Astrocyte (in vitro differentiated cells and primary cell): Measurements from ENCODE around the gene S100A7. TPM values are rescaled to one million over a fixed set of nuclear protein-coding genes. Genes with fewer than 3 reads are reported as not detected.

Source experiments
- DNase-seq: peaks from one replicate; pipeline ENCODE4 v3.0.0-alpha.2; 2010; ENCODE audit warnings: low read depth
- FAIRE-seq: peaks from 2 replicates; lab custom pipeline; 2011; peaks lifted over from hg19 to GRCh38; lab: Jason Lieb, UNC
- H2AFZ ChIP-seq: 2 replicates; pipeline ENCODE4 v1.6.0; 2012; ENCODE audit warnings: low read depth, low read length, inconsistent platforms
- H3K27ac ChIP-seq: 2 replicates; pipeline ENCODE4 v1.5.1; 2011; ENCODE audit warnings: low read depth, low read length, inconsistent platforms
- H3K27me3 ChIP-seq: 2 replicates; pipeline ENCODE4 v1.6.0; 2011; ENCODE audit warnings: low read length, inconsistent platforms; ENCODE audit not compliant: insufficient read depth
- H3K36me3 ChIP-seq: 2 replicates; pipeline ENCODE4 v1.5.1; 2011; ENCODE audit warnings: low read length, inconsistent platforms; ENCODE audit not compliant: insufficient read depth
- H3K4me1 ChIP-seq: 2 replicates; pipeline ENCODE4 v1.5.1; 2011; ENCODE audit warnings: low read length, inconsistent platforms; ENCODE audit not compliant: insufficient read depth
- H3K4me2 ChIP-seq: 2 replicates; pipeline ENCODE4 v1.6.0; 2012; ENCODE audit warnings: low read length, inconsistent platforms
- H3K4me3 ChIP-seq: 2 replicates; pipeline ENCODE4 v1.5.1; 2011; ENCODE audit warnings: low read depth, mild to moderate bottlenecking, low read length, inconsistent platforms; ENCODE audit not compliant: insufficient read depth
- H3K79me2 ChIP-seq: 2 replicates; pipeline ENCODE4 v1.6.0; 2012; ENCODE audit warnings: mild to moderate bottlenecking, low read length, inconsistent platforms; ENCODE audit not compliant: insufficient read depth
- H3K9ac ChIP-seq: 2 replicates; pipeline ENCODE4 v1.6.0; 2012; ENCODE audit warnings: mild to moderate bottlenecking, low read length, inconsistent platforms
- H3K9me3 ChIP-seq: 2 replicates; pipeline ENCODE4 v1.5.1; 2012; ENCODE audit warnings: low read depth, mild to moderate bottlenecking, low read length, inconsistent platforms; ENCODE audit not compliant: insufficient read depth
- H4K20me1 ChIP-seq: 2 replicates; pipeline ENCODE4 v1.6.0; 2012; ENCODE audit warnings: low read length, inconsistent platforms; ENCODE audit not compliant: insufficient read depth
- H3K27ac Mint-ChIP-seq: one replicate; pipeline ENCODE4 v1.8.0; 2021; ENCODE audit warnings: mild to moderate bottlenecking, mixed read lengths; ENCODE audit not compliant: unreplicated experiment
- H3K27me3 Mint-ChIP-seq: one replicate; pipeline ENCODE4 v1.8.0; 2021; ENCODE audit warnings: low read depth, mixed read lengths; ENCODE audit not compliant: unreplicated experiment
- H3K36me3 Mint-ChIP-seq: one replicate; pipeline ENCODE4 v1.8.0; 2021; ENCODE audit warnings: low read depth, mixed read lengths; ENCODE audit not compliant: unreplicated experiment
- H3K4me1 Mint-ChIP-seq: one replicate; pipeline ENCODE4 v1.8.0; 2021; ENCODE audit warnings: low read depth, mixed read lengths; ENCODE audit not compliant: unreplicated experiment
- H3K4me3 Mint-ChIP-seq: one replicate; pipeline ENCODE4 v1.8.0; 2021; ENCODE audit warnings: mild to moderate bottlenecking, moderate library complexity, mixed read lengths; ENCODE audit not compliant: unreplicated experiment
- H3K9me3 Mint-ChIP-seq: one replicate; pipeline ENCODE4 v1.8.0; 2021; ENCODE audit warnings: mild to moderate bottlenecking, mixed read lengths; ENCODE audit not compliant: unreplicated experiment
- CTCF ChIP-seq: IDR thresholded peaks from 2 replicates; pipeline ENCODE4 v1.5.1; 2011; ENCODE audit warnings: low read depth, mild to moderate bottlenecking, inconsistent platforms, low read length, moderate library complexity; ENCODE audit not compliant: insufficient read depth
- EZH2 ChIP-seq: IDR thresholded peaks from 2 replicates; pipeline ENCODE4 v1.6.1; 2012; ENCODE audit warnings: mild to moderate bottlenecking, low read length, inconsistent platforms; ENCODE audit not compliant: insufficient read depth
- total RNA-seq: library from RNA; stranded (reverse); gene quantifications from 2 replicates; pipeline ENCODE4 v1.2.1, GENCODE V29; 2021

S100A7 gene
- total RNA-seq, 1 donor from 2014 or later, result not detected

GRCh38 chr1:153437236-153437635, 23.2 kb downstream of the S100A7 start:
- TF ChIP-seq EZH2 (no peak), CTCF (no peak)
- Histone ChIP-seq H4K20me1 (no peaks in the 10 kb centered on the region), H3K36me3 (no peaks in the 10 kb centered on the region), H3K27me3 (no peaks in the 10 kb centered on the region), H3K4me2 (no peak overlapping the region), H3K4me1 (no peaks in the 10 kb centered on the region), H3K79me2 (no peaks in the 10 kb centered on the region), H2AFZ (no peak overlapping the region), H3K4me3 (no peak overlapping the region), H3K9me3 (no peaks in the 10 kb centered on the region), H3K27ac (no peak overlapping the region), H3K9ac (no peak overlapping the region)
- FAIRE-seq (no peak), DNase-seq (no peak)
- H3K27me3 Mint-ChIP-seq, result peaks cover 39% of the 10 kb centered on the region
- H3K36me3 Mint-ChIP-seq, result no peaks in the 10 kb centered on the region
- H3K4me3 Mint-ChIP-seq, result no peak overlapping the region
- no peaks in the 10 kb centered on the region for H3K9me3 Mint-ChIP-seq
- H3K27ac Mint-ChIP-seq, result no peak overlapping the region
- no peaks in the 10 kb centered on the region for H3K4me1 Mint-ChIP-seq

GRCh38 chr1:153434746-153435455, 25.6 kb downstream of the S100A7 start:
- no peaks in the 10 kb centered on the region for H3K36me3 Mint-ChIP-seq
- H3K9me3 ChIP-seq, result no peaks in the 10 kb centered on the region
- peaks cover 43% of the 10 kb centered on the region for H3K27me3 Mint-ChIP-seq
- H4K20me1 ChIP-seq, result no peaks in the 10 kb centered on the region
- no peaks in the 10 kb centered on the region for H3K4me1 ChIP-seq
- DNase-seq, result no peak
- no peak overlapping the region for H3K4me3 Mint-ChIP-seq
- TF ChIP-seq EZH2 (no peak), CTCF (no peak)
- no peak overlapping the region for H2AFZ ChIP-seq
- FAIRE-seq, result no peak
- no peaks in the 10 kb centered on the region for H3K79me2 ChIP-seq
- H3K4me2 ChIP-seq, result no peak overlapping the region
- no peak overlapping the region for H3K27ac Mint-ChIP-seq
- H3K27me3 ChIP-seq, result no peaks in the 10 kb centered on the region
- H3K27ac ChIP-seq, result no peak overlapping the region
- H3K4me1 Mint-ChIP-seq, result no peaks in the 10 kb centered on the region
- no peaks in the 10 kb centered on the region for H3K36me3 ChIP-seq
- no peak overlapping the region for H3K9ac ChIP-seq
- peaks cover 1% of the 10 kb centered on the region for H3K9me3 Mint-ChIP-seq
- H3K4me3 ChIP-seq, result no peak overlapping the region
